A204.1 (cell line): Measurements from ENCODE around the gene CBR3.

Experiments
- FAIRE-seq: peaks from 2 replicates; lab custom pipeline; 2012; peaks lifted over from hg19 to GRCh38; lab: Jason Lieb, UNC

CBR3 gene

GRCh38 chr21:36185523-36185922 lies 50.6 kb downstream of the CBR3 start:
- FAIRE-seq: no peak

DNA sequence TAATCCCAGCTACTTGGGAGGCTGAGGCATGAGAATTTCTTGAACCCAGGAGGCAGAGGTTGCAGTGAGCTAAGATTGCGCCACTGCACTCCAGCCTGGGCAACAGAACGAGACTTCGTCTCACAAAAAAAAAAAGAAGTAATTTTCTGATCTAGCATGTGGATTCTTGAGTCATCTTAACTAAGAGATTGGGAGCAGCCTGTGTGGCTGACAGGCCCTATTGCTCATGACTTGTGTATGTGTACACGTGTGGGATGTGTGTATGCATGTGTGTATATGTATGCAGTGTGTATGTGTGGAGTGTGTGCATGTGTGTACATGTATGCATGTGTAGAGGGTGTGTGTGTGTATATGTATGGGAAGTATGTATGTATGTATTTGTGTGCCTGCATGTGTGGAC lies 51.2 kb downstream of the CBR3 start:
- no peak for FAIRE-seq

DNA sequence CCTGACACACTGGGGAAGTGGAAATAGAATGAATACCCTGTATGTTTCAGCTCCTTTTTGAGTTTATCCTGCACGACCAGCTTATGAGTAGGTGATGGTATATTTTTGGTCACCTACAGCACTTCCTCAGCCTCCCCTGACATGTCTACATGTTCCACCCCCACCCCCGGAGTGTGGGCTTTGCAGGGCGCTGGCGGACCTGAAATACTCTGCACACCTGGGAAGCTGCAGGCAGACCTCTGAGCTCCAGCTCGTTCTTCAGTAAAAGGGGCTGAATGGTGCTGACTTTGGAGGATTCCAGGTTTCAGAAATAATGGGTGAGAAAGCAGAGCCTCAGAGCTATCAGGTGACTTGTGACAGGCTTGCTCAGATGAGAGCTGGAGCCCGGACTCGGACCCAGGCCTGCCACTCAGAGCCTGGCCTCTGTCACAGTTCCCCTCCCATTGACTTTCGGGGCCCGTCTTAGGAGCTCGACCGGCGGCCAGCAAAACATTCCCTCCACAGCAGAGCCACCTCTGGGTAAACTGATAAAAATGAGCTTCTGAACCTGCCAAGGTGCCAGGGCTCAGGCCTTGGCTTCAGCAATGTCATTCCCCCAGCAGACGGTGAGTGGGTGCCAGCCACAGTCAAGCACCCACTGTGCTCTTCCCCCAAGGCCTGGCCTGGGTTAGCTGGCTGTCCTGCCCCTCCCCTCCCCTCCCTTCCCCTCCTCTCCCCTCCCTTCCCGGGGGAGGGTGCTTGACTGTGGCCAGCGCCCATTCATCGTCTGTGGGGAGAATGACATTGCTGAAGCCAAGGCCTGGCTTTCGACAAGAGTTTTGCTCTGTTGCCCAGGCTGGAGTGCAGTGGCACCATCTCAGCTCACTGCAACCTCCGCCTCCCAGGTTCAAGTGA lies 51.9 kb downstream of the CBR3 start:
- FAIRE-seq: no peak

GRCh38 chr21:36188081-36188681 lies 53.3 kb downstream of the CBR3 start:
- FAIRE-seq: no peak

DNA sequence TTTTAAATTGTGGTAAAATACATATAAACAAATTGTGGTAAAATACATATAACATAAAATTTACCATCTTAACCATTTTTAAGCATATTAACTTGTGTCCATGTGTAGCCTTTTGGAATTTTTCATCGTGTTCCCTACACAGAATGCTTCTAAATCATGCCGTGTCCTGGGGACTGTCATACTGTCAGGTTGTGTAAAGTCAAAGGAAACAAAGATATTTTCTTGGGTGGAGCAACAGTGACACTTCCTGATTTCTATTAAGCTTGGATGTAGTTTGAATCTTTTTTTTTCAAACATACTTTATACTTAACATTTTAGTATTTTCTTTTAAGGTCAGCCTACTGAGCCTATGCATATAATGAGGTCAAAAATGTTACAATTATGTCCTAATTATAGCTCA lies 54.1 kb downstream of the CBR3 start:
- FAIRE-seq: no peak

DNA sequence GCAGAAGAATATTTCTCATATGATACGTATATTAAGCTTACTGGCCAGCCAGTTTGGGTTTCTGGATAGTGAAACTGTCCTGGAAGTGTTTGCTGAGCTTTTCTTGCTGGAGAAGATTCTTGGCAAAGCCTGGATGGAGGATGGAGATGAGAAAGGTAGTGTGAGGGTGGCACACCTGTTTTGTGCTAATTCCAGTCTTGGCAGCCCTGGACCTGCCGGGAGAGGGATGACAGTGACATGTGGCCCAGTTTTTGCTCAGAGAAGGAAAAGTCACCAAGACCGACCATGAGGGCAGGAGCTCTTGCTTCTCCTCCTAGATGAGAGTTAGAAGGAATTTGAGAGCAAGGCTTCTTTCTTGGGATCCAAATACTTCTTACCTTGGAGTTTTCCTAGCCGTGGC lies 55.9 kb downstream of the CBR3 start:
- no peak for FAIRE-seq

- no peak for FAIRE-seq
Observed at GRCh38 chr21:36193200-36193599, 58.3 kb downstream of the CBR3 start.

- FAIRE-seq: no peak
Observed at GRCh38 chr21:36194024-36194423, 59.1 kb downstream of the CBR3 start.

GRCh38 chr21:36195613-36196012 lies 60.7 kb downstream of the CBR3 start:
- no peak for FAIRE-seq
